ENCODE data around the gene DAZAP1. TPM values are rescaled to one million over a fixed set of nuclear protein-coding genes. Genes with fewer than 3 reads are reported as not detected.
"Not testable (repeated sequence)": the region's sequence is repeated elsewhere in the genome, so short reads cannot be mapped to it uniquely, and the experiment has no call there.

Gene DAZAP1
- total RNA-seq, 8 experiments from 2014 or later: 32.3 to 129 (median 46.7) TPM

GRCh38 chr19:1411255-1412191, 4.1 kb downstream of the DAZAP1 start:
- no peak overlapping the region for H3K27ac ChIP-seq
- peak in 3 of 8 experiments; percentile 5 to 16 (median 8) for ATAC-seq (replicated peaks in 6 of 8)
- H3K4me3 ChIP-seq: no peak overlapping the region
- H3K4me1 ChIP-seq (replicated peaks in 1 of 2): peaks cover 40 to 53% of the 10 kb centered on the region in 2 donors
- in situ Hi-C loops (cut with MboI; ENCODE audit: low pct_unique_long_range_greater_than_20kb in 2 of 9, low sequenced_read_pairs in 9 of 9, unreplicated experiment in 9 of 9): no loop called here
- 73 to 93% (median 78%) methylated on average over 3 to 8 of the region's 29 CpGs; no CpG with 5 or more reads in 7 of the 10 experiments for WGBS, 10 experiments

DNA sequence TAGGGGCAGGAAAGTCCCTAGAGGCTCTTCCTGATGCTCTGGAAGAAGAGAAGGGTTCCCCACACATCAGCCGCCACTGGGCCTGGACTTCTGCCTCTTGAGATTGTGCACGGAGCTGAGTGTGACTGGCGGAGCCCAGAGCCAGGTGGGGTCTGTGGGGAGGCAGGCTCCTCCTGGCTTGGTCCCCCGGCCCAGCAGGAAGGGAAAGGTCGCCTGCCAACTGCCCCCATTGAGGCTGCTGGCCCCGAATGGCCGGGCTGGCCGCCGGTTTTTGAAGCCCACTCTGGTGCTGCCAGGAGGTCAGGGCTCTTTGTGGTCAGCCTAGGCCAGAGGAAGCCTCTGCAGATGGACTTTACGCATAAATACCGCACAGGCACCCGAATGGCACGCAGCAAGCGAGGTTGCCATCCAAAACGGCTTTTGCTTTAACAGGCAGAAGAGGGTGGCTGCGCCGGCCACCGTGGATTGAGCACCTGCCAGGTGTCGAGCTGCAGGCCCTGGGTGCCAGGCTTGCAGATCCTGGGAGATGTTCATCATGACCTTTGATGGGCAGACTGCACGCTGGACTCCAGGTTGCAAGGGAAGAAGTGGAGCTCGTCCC, 5.0 kb downstream of the DAZAP1 start:
- Histone ChIP-seq H3K4me1 (replicated peaks in 1 of 2) (peaks cover 43 to 61% of the 10 kb centered on the region in 2 donors), H3K27ac (no peak overlapping the region), H3K4me3 (no peak overlapping the region)
- WGBS, 10 experiments: 90 to 100% methylated on average over 3 to 7 of the region's 21 CpGs; no CpG with 5 or more reads in 8 of the 10 experiments
- in situ Hi-C loops (cut with MboI; ENCODE audit: low pct_unique_long_range_greater_than_20kb in 2 of 9, low sequenced_read_pairs in 9 of 9, unreplicated experiment in 9 of 9): no loop called here
- no peak for ATAC-seq (replicated peaks in 6 of 8)

- in situ Hi-C loops (cut with MboI; ENCODE audit: low pct_unique_long_range_greater_than_20kb in 2 of 9, low sequenced_read_pairs in 9 of 9, unreplicated experiment in 9 of 9): no loop called here
- H3K27ac ChIP-seq: no peak overlapping the region
- peaks cover 43 to 64% of the 10 kb centered on the region in 2 donors for H3K4me1 ChIP-seq (replicated peaks in 1 of 2)
- no peak for ATAC-seq (replicated peaks in 6 of 8)
- no peak overlapping the region for H3K4me3 ChIP-seq
- 86 to 100% (median 94%) methylated on average over 1 to 16 of the region's 36 CpGs; no CpG with 5 or more reads in 2 of the 10 experiments for WGBS, 10 experiments
These were observed 5.8 kb downstream of the DAZAP1 start for GRCh38 chr19:1412995-1413800.

GRCh38 chr19:1416014-1416841, 8.8 kb downstream of the DAZAP1 start:
- in situ Hi-C loops (cut with MboI; ENCODE audit: low pct_unique_long_range_greater_than_20kb in 2 of 9, low sequenced_read_pairs in 9 of 9, unreplicated experiment in 9 of 9): no loop called here
- Histone ChIP-seq H3K4me1 (replicated peaks in 1 of 2) (peaks cover 26 to 43% of the 10 kb centered on the region in 2 donors), H3K4me3 (no peak overlapping the region), H3K27ac (peak overlapping the region; percentile 76 to 80)
- peak in 5 of 8 experiments; percentile 2 to 17 (median 12) for ATAC-seq (replicated peaks in 6 of 8)
- 65 to 100% (median 81%) methylated on average over 1 to 8 of the region's 28 CpGs; no CpG with 5 or more reads in 4 of the 10 experiments for WGBS, 10 experiments

- H3K4me1 ChIP-seq (replicated peaks in 1 of 2): peaks cover 18 to 34% of the 10 kb centered on the region in 2 donors
- peak in 3 of 8 experiments; percentile 7 to 43 (median 11) for ATAC-seq (replicated peaks in 6 of 8)
- 83 to 100% (median 89%) methylated on average over 1 to 21 of the region's 21 CpGs; no CpG with 5 or more reads in 5 of the 10 experiments for WGBS, 10 experiments
- no peak overlapping the region for H3K4me3 ChIP-seq
- H3K27ac ChIP-seq: peak overlapping the region in 1 of 2 donors; percentile 32
- in situ Hi-C loops (cut with MboI; ENCODE audit: low pct_unique_long_range_greater_than_20kb in 2 of 9, low sequenced_read_pairs in 9 of 9, unreplicated experiment in 9 of 9): no loop called here
These were observed 9.8 kb downstream of the DAZAP1 start for GRCh38 chr19:1417145-1417544.

DNA sequence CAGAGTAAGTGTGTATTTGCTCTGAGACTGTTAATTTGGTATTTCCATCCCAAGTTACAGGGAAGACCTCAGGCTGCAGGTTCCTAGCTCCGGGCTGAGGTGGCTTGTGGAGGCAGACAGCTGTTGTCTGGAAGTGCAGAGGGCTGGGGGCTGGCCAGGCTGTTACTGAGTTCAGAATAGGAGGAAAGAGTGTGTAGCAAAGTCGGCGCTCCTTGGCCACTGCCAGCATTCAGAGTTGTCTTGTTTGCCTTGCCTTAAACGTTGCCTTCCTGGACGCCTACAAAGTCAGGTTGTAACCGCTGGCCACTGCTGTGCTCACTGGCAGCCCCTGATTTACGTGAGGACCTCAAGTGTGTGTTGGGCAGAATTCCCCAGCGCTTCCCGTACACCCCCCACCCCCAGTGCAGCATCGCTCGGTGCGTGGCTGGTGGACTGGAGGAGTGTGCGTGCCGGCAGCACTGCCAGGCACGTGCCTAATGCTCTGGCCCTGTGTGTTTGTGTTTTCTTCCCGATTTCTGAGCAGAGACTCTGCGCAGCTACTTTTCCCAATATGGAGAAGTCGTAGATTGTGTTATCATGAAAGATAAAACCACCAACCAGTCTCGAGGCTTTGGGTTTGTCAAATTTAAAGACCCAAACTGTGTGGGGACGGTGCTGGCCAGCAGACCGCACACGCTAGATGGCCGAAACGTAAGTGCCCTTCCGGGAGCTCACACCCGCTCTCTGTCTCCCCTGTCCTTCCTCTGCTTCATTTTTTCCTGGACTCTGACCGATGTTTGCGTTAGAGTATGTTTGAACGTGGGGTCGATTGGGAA, 10.5 kb downstream of the DAZAP1 start:
- Histone ChIP-seq H3K27ac (peak overlapping the region in 1 of 2 donors; percentile 32), H3K4me3 (no peak overlapping the region), H3K4me1 (replicated peaks in 1 of 2) (peaks cover 18 to 34% of the 10 kb centered on the region in 2 donors)
- ATAC-seq (replicated peaks in 6 of 8): no peak
- 71 to 100% (median 95%) methylated on average over 1 to 15 of the region's 30 CpGs; no CpG with 5 or more reads in 3 of the 10 experiments for WGBS, 10 experiments
- in situ Hi-C loops (cut with MboI; ENCODE audit: low pct_unique_long_range_greater_than_20kb in 2 of 9, low sequenced_read_pairs in 9 of 9, unreplicated experiment in 9 of 9): no loop called here

DNA sequence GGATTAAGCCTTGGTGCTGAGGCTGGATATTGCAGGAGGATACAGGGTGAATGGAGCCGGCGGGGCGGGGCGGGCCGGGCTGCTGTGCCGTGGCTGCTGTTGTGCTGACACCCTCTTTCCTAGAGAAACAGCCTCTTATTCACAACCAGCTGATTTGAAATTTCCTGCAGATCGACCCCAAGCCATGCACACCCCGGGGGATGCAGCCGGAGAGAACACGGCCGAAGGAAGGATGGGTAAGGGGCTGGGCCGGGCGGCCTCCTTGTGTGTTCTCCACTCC, 11.1 kb downstream of the DAZAP1 start:
- H3K27ac ChIP-seq: no peak overlapping the region
- in situ Hi-C loops (cut with MboI; ENCODE audit: low pct_unique_long_range_greater_than_20kb in 2 of 9, low sequenced_read_pairs in 9 of 9, unreplicated experiment in 9 of 9): no loop called here
- no peak overlapping the region for H3K4me3 ChIP-seq
- peaks cover 18 to 34% of the 10 kb centered on the region in 2 donors for H3K4me1 ChIP-seq (replicated peaks in 1 of 2)
- WGBS, 10 experiments: 93 to 95% (median 94%) methylated on average over 3 to 11 of the region's 13 CpGs; no CpG with 5 or more reads in 7 of the 10 experiments
- no peak for ATAC-seq (replicated peaks in 6 of 8)

DNA sequence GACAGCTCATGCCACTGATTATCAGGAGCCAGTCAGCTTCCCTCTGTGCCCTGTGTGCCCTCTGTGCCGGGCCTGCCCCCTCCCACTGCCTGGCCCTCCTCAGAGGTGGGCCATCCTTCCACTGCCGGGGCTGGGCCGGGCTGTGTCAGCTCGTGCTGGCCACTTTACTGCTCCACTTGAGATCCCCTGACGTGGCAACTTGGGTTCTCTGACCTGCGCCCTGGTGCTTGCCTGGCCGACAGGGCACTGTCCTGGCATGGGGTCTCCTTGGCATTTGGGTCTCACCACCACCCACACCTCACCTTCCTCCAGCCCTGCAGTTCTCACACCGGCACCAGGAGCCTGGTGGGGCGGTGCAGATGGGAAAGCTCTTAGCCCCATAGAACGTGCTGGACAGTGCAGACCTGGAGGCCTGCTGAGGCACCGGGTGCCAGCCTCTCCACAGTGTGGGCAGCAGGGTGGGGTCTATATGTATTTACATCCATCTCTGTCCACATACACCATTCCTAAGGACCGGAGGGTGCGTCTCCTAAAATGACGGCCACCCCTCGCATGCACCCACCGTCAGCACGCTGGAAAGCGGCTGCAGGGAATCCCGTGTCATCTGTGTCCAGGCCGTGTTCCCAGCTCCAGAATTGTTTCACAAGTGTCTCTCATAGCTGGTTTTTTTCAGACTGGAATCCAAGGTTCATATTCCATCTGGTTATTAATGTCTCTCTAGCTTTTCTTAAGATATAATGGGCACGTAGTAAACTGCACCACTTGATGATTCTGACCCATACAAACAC, 11.8 kb downstream of the DAZAP1 start:
- in situ Hi-C loops (cut with MboI; ENCODE audit: low pct_unique_long_range_greater_than_20kb in 2 of 9, low sequenced_read_pairs in 9 of 9, unreplicated experiment in 9 of 9): no loop called here
- WGBS, 10 experiments: 75 to 100% (median 91%) methylated on average over 1 to 10 of the region's 21 CpGs
- Histone ChIP-seq H3K27ac (no peak overlapping the region), H3K4me1 (replicated peaks in 1 of 2) (peaks cover 20 to 33% of the 10 kb centered on the region in 2 donors), H3K4me3 (no peak overlapping the region)
- no peak for ATAC-seq (replicated peaks in 6 of 8)

DNA sequence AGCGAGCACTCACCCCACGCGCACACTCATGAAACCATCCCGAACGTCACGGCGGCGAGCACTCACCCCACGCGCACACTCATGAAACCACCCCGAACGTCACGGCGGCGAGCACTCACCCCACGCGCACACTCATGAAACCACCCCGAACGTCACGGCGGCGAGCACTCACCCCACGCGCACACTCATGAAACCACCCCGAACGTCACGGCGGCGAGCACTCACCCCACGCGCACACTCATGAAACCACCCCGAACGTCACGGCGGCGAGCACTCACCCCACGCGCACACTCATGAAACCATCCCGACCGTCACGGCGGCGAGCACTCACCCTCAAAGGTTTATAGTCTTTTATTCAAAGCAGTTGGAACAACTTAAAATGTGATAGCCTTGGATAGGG, 12.7 kb downstream of the DAZAP1 start:
- peaks cover 24 to 33% of the 10 kb centered on the region in 2 donors for H3K4me1 ChIP-seq (replicated peaks in 1 of 2)
- H3K4me3 ChIP-seq; H3K27ac ChIP-seq; in situ Hi-C loops (cut with MboI; ENCODE audit: low pct_unique_long_range_greater_than_20kb in 2 of 9, low sequenced_read_pairs in 9 of 9, unreplicated experiment in 9 of 9); ATAC-seq (replicated peaks in 6 of 8): not testable (repeated sequence)
- 92% methylated on average over 5 of the region's 43 CpGs; no CpG with 5 or more reads in 9 of the 10 experiments for WGBS, 10 experiments

DNA sequence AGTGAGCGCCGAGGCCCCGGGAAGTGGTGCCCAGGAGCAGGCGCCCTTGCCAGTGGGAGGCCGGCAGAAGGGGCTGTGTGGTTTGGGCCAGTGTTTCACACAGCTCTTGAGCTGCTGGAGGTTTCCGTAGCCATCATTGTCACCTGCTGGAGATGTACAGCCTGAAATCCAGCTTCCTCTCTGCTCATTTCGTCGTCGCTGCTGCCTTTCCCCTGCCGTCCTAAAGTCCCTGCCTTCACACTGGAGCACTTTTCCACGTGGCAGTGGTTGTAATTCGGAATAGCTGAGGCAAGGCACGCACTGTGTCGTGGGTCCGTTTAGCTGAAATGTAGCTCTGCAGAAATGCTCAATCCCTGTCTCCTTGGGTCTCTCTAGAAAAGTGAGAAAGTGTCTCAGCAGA, 13.2 kb downstream of the DAZAP1 start:
- Histone ChIP-seq H3K27ac (no peak overlapping the region), H3K4me1 (replicated peaks in 1 of 2) (peaks cover 26 to 32% of the 10 kb centered on the region in 2 donors), H3K4me3 (no peak overlapping the region)
- no peak for ATAC-seq (replicated peaks in 6 of 8)
- in situ Hi-C loops (cut with MboI; ENCODE audit: low pct_unique_long_range_greater_than_20kb in 2 of 9, low sequenced_read_pairs in 9 of 9, unreplicated experiment in 9 of 9): no loop called here
- 88 to 100% (median 97%) methylated on average over 1 to 7 of the region's 15 CpGs; no CpG with 5 or more reads in 4 of the 10 experiments for WGBS, 10 experiments
